ENCODE data around the gene MID1. TPM values are rescaled to one million over a fixed set of nuclear protein-coding genes. Genes with fewer than 3 reads are reported as not detected.

Gene MID1
- total RNA-seq, 5 donors from 2014 or later (not counting 1 experiment from before 2014, with no cell fraction given), result 0.09 to 0.29 (median 0.10) TPM; not detected in 2

DNA sequence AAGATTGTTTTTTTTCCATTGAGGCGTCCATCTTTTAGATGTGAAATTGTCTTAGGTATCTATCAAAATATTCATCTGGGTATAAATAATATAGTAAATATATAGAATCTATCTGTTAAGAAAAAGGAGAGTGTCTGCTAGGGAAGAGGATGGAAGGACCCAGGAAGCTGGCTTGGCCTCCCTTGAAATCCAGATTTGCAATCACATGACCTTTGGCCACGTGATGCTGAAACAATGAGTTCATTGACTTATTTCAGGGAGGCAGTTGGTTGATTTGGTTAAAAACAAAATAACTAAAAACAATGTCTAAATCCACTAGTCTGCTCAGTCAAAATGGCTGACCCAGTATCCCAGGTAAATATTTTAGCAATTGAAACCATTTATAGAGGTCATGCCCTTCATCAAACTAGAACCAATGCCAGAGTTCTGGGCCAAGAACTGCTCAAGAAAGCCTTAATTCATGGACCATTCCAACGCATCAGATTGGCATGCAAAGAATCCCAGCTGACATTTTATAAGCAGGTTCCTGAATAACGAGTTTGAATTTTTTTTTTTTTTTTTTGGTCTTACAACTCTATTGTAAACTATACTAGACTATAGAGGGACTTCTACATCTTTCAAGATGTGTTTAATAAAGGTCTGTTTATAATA is 172.7 kb downstream of the MID1 start:
- Histone ChIP-seq H3K9me3 (no peaks in the 10 kb centered on the region), H3K4me1 (ENCODE audit: control insufficient read depth in 1 of 2, extremely low read depth in 1 of 2, insufficient read depth in 2 of 2, low read length in 2 of 2) (no peaks in the 10 kb centered on the region), H3K36me3 (ENCODE audit: control insufficient read depth in 2 of 2, extremely low read depth in 1 of 2, insufficient read depth in 1 of 2, low read length in 1 of 2) (no peaks in the 10 kb centered on the region), H3K27me3 (replicated peaks in 1 of 2; ENCODE audit: control insufficient read depth in 2 of 2, extremely low read depth in 1 of 2, insufficient read depth in 2 of 2, low read length in 1 of 2) (no peaks in the 10 kb centered on the region), H3K27ac (ENCODE audit: low read length) (no peak overlapping the region), H3K4me3 (ENCODE audit: control insufficient read depth in 1 of 2, extremely low read depth in 1 of 2, low read length in 1 of 2) (no peak overlapping the region)
- DNase-seq (no peak), ATAC-seq (replicated peaks in 1 of 4) (no peak)
- CTCF ChIA-PET, result no interaction called here
- Mint-ChIP-seq H3K9me3 (peaks cover 0 to 8% (median 0%) of the 10 kb centered on the region in 3 donors), H3K4me3 (no peak overlapping the region), H3K27ac (no peak overlapping the region), H3K4me1 (no peaks in the 10 kb centered on the region), H3K27me3 (no peaks in the 10 kb centered on the region), H3K36me3 (no peaks in the 10 kb centered on the region)
- WGBS (ENCODE audit: insufficient coverage), result no CpG with 5 or more reads among the region's 4 CpGs
- POLR2A ChIA-PET, result no interaction called here

DNA sequence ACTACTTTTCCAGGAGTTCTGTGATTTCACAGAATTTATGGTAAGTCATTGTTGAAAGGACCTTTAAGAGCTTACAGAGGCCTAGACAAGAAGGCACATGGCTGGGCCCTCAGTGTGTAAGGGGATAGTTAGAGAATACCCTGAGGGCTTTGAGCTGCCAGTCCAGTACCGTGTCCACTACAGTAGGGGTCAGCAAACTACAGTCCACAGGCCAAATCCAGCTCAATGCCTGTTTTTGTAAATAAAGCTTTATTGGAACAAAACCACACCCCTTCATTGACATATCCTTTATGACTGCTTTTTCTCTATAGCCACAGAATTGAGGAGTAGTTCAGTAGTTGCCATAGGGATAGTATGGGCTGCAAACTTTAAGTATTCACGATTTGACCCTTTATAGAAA is 176.2 kb downstream of the MID1 start:
- H3K27me3 Mint-ChIP-seq, result peaks cover 0 to 9% of the 10 kb centered on the region in 2 donors
- ChIA-PET CTCF (interaction anchor here in 1 of 2 donors (0.7 kb wide), 1 partner anchor 59 kb away, joined by 4 read pairs; no protein-coding TSS in a partner anchor), POLR2A (no interaction called here)
- no peaks in the 10 kb centered on the region for H3K4me1 Mint-ChIP-seq
- H3K9me3 Mint-ChIP-seq, result peaks cover 0 to 17% (median 7%) of the 10 kb centered on the region in 3 donors
- Histone ChIP-seq H3K36me3 (ENCODE audit: control insufficient read depth in 2 of 2, extremely low read depth in 1 of 2, insufficient read depth in 1 of 2, low read length in 1 of 2) (no peaks in the 10 kb centered on the region), H3K27ac (ENCODE audit: low read length) (no peak overlapping the region), H3K27me3 (replicated peaks in 1 of 2; ENCODE audit: control insufficient read depth in 2 of 2, extremely low read depth in 1 of 2, insufficient read depth in 2 of 2, low read length in 1 of 2) (no peaks in the 10 kb centered on the region), H3K4me1 (ENCODE audit: control insufficient read depth in 1 of 2, extremely low read depth in 1 of 2, insufficient read depth in 2 of 2, low read length in 2 of 2) (no peaks in the 10 kb centered on the region), H3K4me3 (ENCODE audit: control insufficient read depth in 1 of 2, extremely low read depth in 1 of 2, low read length in 1 of 2) (no peak overlapping the region), H3K9me3 (no peaks in the 10 kb centered on the region)
- H3K36me3 Mint-ChIP-seq, result no peaks in the 10 kb centered on the region
- WGBS (ENCODE audit: insufficient coverage), result no CpG with 5 or more reads among the region's 2 CpGs
- H3K4me3 Mint-ChIP-seq, result no peak overlapping the region
- H3K27ac Mint-ChIP-seq, result no peak overlapping the region
- ATAC-seq (replicated peaks in 1 of 4) (no peak), DNase-seq (no peak)

GRCh38 chrX:10441464-10441863 is 178.9 kb downstream of the MID1 start:
- no peaks in the 10 kb centered on the region for H3K4me1 ChIP-seq (ENCODE audit: control insufficient read depth in 1 of 2, extremely low read depth in 1 of 2, insufficient read depth in 2 of 2, low read length in 2 of 2)
- ChIA-PET POLR2A (no interaction called here), CTCF (no interaction called here)
- H3K27ac ChIP-seq (ENCODE audit: low read length), result no peak overlapping the region
- Mint-ChIP-seq H3K27ac (no peak overlapping the region), H3K9me3 (peaks cover 0 to 17% (median 7%) of the 10 kb centered on the region in 3 donors), H3K4me3 (no peak overlapping the region), H3K36me3 (no peaks in the 10 kb centered on the region), H3K4me1 (no peaks in the 10 kb centered on the region), H3K27me3 (peaks cover 0 to 9% of the 10 kb centered on the region in 2 donors)
- H3K27me3 ChIP-seq (replicated peaks in 1 of 2; ENCODE audit: control insufficient read depth in 2 of 2, extremely low read depth in 1 of 2, insufficient read depth in 2 of 2, low read length in 1 of 2), result no peaks in the 10 kb centered on the region
- H3K4me3 ChIP-seq (ENCODE audit: control insufficient read depth in 1 of 2, extremely low read depth in 1 of 2, low read length in 1 of 2), result no peak overlapping the region
- no CpG with 5 or more reads among the region's 1 CpG for WGBS (ENCODE audit: insufficient coverage)
- no peaks in the 10 kb centered on the region for H3K9me3 ChIP-seq
- H3K36me3 ChIP-seq (ENCODE audit: control insufficient read depth in 2 of 2, extremely low read depth in 1 of 2, insufficient read depth in 1 of 2, low read length in 1 of 2), result no peaks in the 10 kb centered on the region
- DNase-seq (no peak), ATAC-seq (replicated peaks in 1 of 4) (no peak)

- Mint-ChIP-seq H3K27ac (no peak overlapping the region), H3K9me3 (peaks cover 0 to 6% (median 0%) of the 10 kb centered on the region in 3 donors), H3K4me1 (no peaks in the 10 kb centered on the region), H3K36me3 (no peaks in the 10 kb centered on the region), H3K27me3 (peaks cover 0 to 4% of the 10 kb centered on the region in 2 donors), H3K4me3 (no peak overlapping the region)
- no peak for DNase-seq
- Histone ChIP-seq H3K4me3 (ENCODE audit: control insufficient read depth in 1 of 2, extremely low read depth in 1 of 2, low read length in 1 of 2) (no peak overlapping the region), H3K9me3 (no peaks in the 10 kb centered on the region), H3K27ac (ENCODE audit: low read length) (no peak overlapping the region), H3K36me3 (ENCODE audit: control insufficient read depth in 2 of 2, extremely low read depth in 1 of 2, insufficient read depth in 1 of 2, low read length in 1 of 2) (no peaks in the 10 kb centered on the region), H3K4me1 (ENCODE audit: control insufficient read depth in 1 of 2, extremely low read depth in 1 of 2, insufficient read depth in 2 of 2, low read length in 2 of 2) (no peaks in the 10 kb centered on the region), H3K27me3 (replicated peaks in 1 of 2; ENCODE audit: control insufficient read depth in 2 of 2, extremely low read depth in 1 of 2, insufficient read depth in 2 of 2, low read length in 1 of 2) (no peaks in the 10 kb centered on the region)
- no peak for ATAC-seq (replicated peaks in 1 of 4)
- POLR2A ChIA-PET, result no interaction called here
- 100% methylated on average over 2 of the region's 8 CpGs for WGBS (ENCODE audit: insufficient coverage)
- CTCF ChIA-PET, result no interaction called here
These were observed 187.0 kb downstream of the MID1 start for GRCh38 chrX:10433296-10433965.

DNA sequence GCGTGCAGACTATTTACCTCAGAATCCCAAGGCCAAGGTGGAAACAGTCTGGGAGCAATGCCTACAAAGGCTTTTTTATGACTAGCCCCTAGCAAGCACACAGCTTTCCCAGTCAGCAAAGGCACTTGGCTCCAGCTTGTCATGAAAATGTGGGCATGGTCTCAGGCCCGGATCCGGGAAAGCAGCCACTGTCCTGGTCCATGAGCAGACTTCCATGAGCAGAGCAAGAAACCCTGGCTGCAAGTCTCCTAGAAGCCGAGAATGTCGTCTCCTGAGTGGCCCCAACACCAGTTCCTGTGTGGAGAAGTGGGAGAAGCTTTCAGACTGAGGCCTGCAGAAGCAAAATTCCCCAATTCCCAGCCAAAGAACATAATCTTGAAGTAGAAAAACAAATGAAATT is 190.5 kb downstream of the MID1 start:
- Mint-ChIP-seq H3K36me3 (no peaks in the 10 kb centered on the region), H3K4me1 (no peaks in the 10 kb centered on the region), H3K9me3 (peaks cover 0 to 9% (median 0%) of the 10 kb centered on the region in 3 donors), H3K27ac (no peak overlapping the region), H3K4me3 (no peak overlapping the region), H3K27me3 (peaks cover 0 to 8% of the 10 kb centered on the region in 2 donors)
- H3K27me3 ChIP-seq (replicated peaks in 1 of 2; ENCODE audit: control insufficient read depth in 2 of 2, extremely low read depth in 1 of 2, insufficient read depth in 2 of 2, low read length in 1 of 2), result no peaks in the 10 kb centered on the region
- DNase-seq (no peak), ATAC-seq (replicated peaks in 1 of 4) (no peak)
- H3K4me1 ChIP-seq (ENCODE audit: control insufficient read depth in 1 of 2, extremely low read depth in 1 of 2, insufficient read depth in 2 of 2, low read length in 2 of 2), result no peaks in the 10 kb centered on the region
- H3K36me3 ChIP-seq (ENCODE audit: control insufficient read depth in 2 of 2, extremely low read depth in 1 of 2, insufficient read depth in 1 of 2, low read length in 1 of 2), result no peaks in the 10 kb centered on the region
- no peak overlapping the region for H3K4me3 ChIP-seq (ENCODE audit: control insufficient read depth in 1 of 2, extremely low read depth in 1 of 2, low read length in 1 of 2)
- H3K9me3 ChIP-seq, result no peaks in the 10 kb centered on the region
- POLR2A ChIA-PET, result no interaction called here
- no CpG with 5 or more reads among the region's 5 CpGs for WGBS (ENCODE audit: insufficient coverage)
- CTCF ChIA-PET, result no interaction called here
- no peak overlapping the region for H3K27ac ChIP-seq (ENCODE audit: low read length)

GRCh38 chrX:10427249-10427648 is 193.1 kb downstream of the MID1 start:
- Mint-ChIP-seq H3K36me3 (no peaks in the 10 kb centered on the region), H3K9me3 (peaks cover 0 to 5% (median 4%) of the 10 kb centered on the region in 3 donors), H3K4me1 (no peaks in the 10 kb centered on the region), H3K27me3 (peaks cover 0 to 4% of the 10 kb centered on the region in 2 donors), H3K27ac (no peak overlapping the region), H3K4me3 (no peak overlapping the region)
- Histone ChIP-seq H3K9me3 (no peaks in the 10 kb centered on the region), H3K27me3 (replicated peaks in 1 of 2; ENCODE audit: control insufficient read depth in 2 of 2, extremely low read depth in 1 of 2, insufficient read depth in 2 of 2, low read length in 1 of 2) (no peaks in the 10 kb centered on the region), H3K4me3 (ENCODE audit: control insufficient read depth in 1 of 2, extremely low read depth in 1 of 2, low read length in 1 of 2) (no peak overlapping the region), H3K4me1 (ENCODE audit: control insufficient read depth in 1 of 2, extremely low read depth in 1 of 2, insufficient read depth in 2 of 2, low read length in 2 of 2) (no peaks in the 10 kb centered on the region), H3K36me3 (ENCODE audit: control insufficient read depth in 2 of 2, extremely low read depth in 1 of 2, insufficient read depth in 1 of 2, low read length in 1 of 2) (no peaks in the 10 kb centered on the region), H3K27ac (ENCODE audit: low read length) (no peak overlapping the region)
- ATAC-seq (replicated peaks in 1 of 4) (no peak), DNase-seq (no peak)
- ChIA-PET POLR2A (no interaction called here), CTCF (no interaction called here)
